Suprapubic skin (tissue), 4 donors: ENCODE data around the gene STIM1.

ENCODE experiments used
- CTCF ChIP-seq, 2 donors: fragments of 200-600 bp in 1 of 2; fragments of 450-650 bp in 1 of 2; sonication (generic) in 1 of 2; IDR thresholded peaks; one replicate each; pipeline ENCODE4 v1.5.1; 2016 to 2019; ENCODE audit warnings: antibody characterized with exemption in 2 of 2, mild to moderate bottlenecking in 1 of 2, moderate library complexity in 1 of 2
- POLR2A ChIP-seq, 2 donors: fragments of 450-650 bp; IDR thresholded peaks; one replicate each; pipeline ENCODE4 v1.6.1; 2017; ENCODE audit warnings: antibody characterized with exemption in 2 of 2, mild to moderate bottlenecking in 2 of 2, moderate library complexity in 2 of 2
- POLR2AphosphoS5 ChIP-seq, 3 donors: sonication (generic); formaldehyde crosslinking; IDR thresholded peaks; one replicate each; pipeline ENCODE4 v1.6.1; 2017; ENCODE audit warnings: antibody characterized with exemption in 3 of 3

GRCh38 chr11:3952715-3953114, 97.3 kb downstream of the STIM1 start:
- TF ChIP-seq POLR2A (IDR thresholded peaks at IDR 0.05) (no peak), CTCF (IDR thresholded peaks at IDR 0.05) (no peak), POLR2AphosphoS5 (IDR thresholded peaks at IDR 0.05) (no peak)
